ENCODE results near the gene NTM. TPM values are rescaled to one million over a fixed set of nuclear protein-coding genes. Genes with fewer than 3 reads are reported as not detected.

Gene NTM
- total RNA-seq, 1 donor from 2014 or later = 92.1 TPM

DNA sequence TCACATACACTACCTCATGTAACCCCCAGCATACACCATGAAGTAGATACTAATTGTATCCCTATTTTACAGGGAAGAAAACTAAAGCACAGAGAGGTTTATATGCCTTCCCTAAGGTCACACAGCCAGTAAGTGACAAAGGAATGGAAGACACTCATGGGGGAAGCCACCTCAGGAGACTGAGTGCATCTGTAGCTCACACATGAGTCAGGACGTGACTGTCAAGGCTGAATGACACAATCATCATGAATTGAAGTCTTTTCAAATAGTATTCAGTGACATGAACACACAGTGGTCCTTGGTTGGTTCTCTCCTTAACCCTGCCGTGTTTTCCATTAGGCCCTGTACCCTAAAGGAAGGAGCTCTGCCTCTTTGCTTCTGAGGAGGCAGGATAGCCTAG lies 463.0 kb downstream of the NTM start:
- no peak for TF ChIP-seq CTCF (IDR thresholded peaks at IDR 0.05)
- no peaks in the 10 kb centered on the region for H3K9me3 Mint-ChIP-seq (ENCODE audit: low read depth)
- H3K4me1 Mint-ChIP-seq (ENCODE audit: low read depth) = no peaks in the 10 kb centered on the region
- H3K4me3 Mint-ChIP-seq (ENCODE audit: unreplicated experiment) = no peak overlapping the region
- no peaks in the 10 kb centered on the region for H3K36me3 Mint-ChIP-seq (ENCODE audit: low read depth)
- H3K27ac Mint-ChIP-seq (ENCODE audit: unreplicated experiment) = no peak overlapping the region
- peaks cover 37% of the 10 kb centered on the region for H3K27me3 Mint-ChIP-seq (ENCODE audit: low read depth)
- no peak for DNase-seq (ENCODE audit: low spot score)

DNA sequence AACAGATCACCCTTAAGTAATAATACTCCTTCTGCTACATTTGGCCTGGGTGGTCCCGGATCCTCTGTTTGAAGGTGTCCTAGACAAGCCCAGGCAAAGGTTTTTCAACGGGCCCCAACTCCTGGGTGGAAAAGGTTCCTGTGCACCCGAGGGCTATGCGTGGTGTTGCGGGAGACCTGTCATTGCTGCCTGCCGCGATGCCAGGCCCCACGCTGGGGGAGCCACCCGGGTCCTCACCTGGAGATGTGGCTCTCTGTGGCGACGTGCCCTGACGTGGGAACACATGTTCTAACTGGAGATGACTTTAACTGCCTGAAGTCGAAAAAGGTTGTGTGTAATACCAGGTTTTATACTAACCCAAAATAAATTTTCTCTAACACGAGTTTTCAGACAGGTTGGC lies 467.1 kb downstream of the NTM start:
- no peaks in the 10 kb centered on the region for H3K4me1 Mint-ChIP-seq (ENCODE audit: low read depth)

GRCh38 chr11:131838016-131838415 lies 467.6 kb downstream of the NTM start:
- H3K9me3 Mint-ChIP-seq (ENCODE audit: low read depth) = no peaks in the 10 kb centered on the region
- no peak overlapping the region for H3K4me3 Mint-ChIP-seq (ENCODE audit: unreplicated experiment)
- no peak for DNase-seq (ENCODE audit: low spot score)
- no peak overlapping the region for H3K27ac Mint-ChIP-seq (ENCODE audit: unreplicated experiment)
- H3K36me3 Mint-ChIP-seq (ENCODE audit: low read depth) = peaks cover 2% of the 10 kb centered on the region
- H3K27me3 Mint-ChIP-seq (ENCODE audit: low read depth) = peaks cover 25% of the 10 kb centered on the region
- TF ChIP-seq CTCF (IDR thresholded peaks at IDR 0.05) = no peak
- no peaks in the 10 kb centered on the region for H3K4me1 Mint-ChIP-seq (ENCODE audit: low read depth)

More for the DNA sequence above, 467.1 kb downstream of the NTM start:
- Mint-ChIP-seq H3K27me3 (ENCODE audit: low read depth) (peaks cover 26% of the 10 kb centered on the region), H3K4me3 (ENCODE audit: unreplicated experiment) (no peak overlapping the region), H3K36me3 (ENCODE audit: low read depth) (peaks cover 2% of the 10 kb centered on the region), H3K9me3 (ENCODE audit: low read depth) (no peaks in the 10 kb centered on the region), H3K27ac (ENCODE audit: unreplicated experiment) (no peak overlapping the region)
- TF ChIP-seq CTCF (IDR thresholded peaks at IDR 0.05) = no peak
- DNase-seq (ENCODE audit: low spot score) = no peak

DNA sequence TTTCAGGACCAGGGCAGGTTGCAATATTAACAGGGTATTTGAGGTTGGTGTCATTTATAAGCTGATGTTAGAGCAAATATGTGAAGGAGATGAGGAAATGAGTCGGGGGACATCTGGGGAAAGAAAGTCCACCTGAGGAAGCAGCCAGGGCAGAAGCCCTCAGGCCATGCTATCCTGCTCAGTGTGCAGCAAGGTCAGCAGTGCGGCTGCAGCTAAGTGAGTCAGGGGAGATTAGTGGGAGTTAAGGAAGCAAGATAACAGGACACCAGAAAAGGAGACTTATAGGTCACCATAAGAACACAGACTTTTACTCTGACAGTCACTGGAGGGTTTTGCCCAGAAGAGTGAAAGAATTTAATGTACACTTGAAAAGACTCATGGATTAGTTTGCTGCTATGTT lies 468.9 kb downstream of the NTM start:
- TF ChIP-seq CTCF (IDR thresholded peaks at IDR 0.05) = no peak
- no peak overlapping the region for H3K4me3 Mint-ChIP-seq (ENCODE audit: unreplicated experiment)
- H3K36me3 Mint-ChIP-seq (ENCODE audit: low read depth) = peaks cover 2% of the 10 kb centered on the region
- no peak overlapping the region for H3K27ac Mint-ChIP-seq (ENCODE audit: unreplicated experiment)
- no peaks in the 10 kb centered on the region for H3K4me1 Mint-ChIP-seq (ENCODE audit: low read depth)
- H3K27me3 Mint-ChIP-seq (ENCODE audit: low read depth) = peaks cover 17% of the 10 kb centered on the region
- no peaks in the 10 kb centered on the region for H3K9me3 Mint-ChIP-seq (ENCODE audit: low read depth)
- DNase-seq (ENCODE audit: low spot score) = no peak

GRCh38 chr11:131840545-131840944 lies 470.1 kb downstream of the NTM start:
- peaks cover 16% of the 10 kb centered on the region for H3K27me3 Mint-ChIP-seq (ENCODE audit: low read depth)
- no peak for DNase-seq (ENCODE audit: low spot score)
- no peak for TF ChIP-seq CTCF (IDR thresholded peaks at IDR 0.05)
- no peaks in the 10 kb centered on the region for H3K9me3 Mint-ChIP-seq (ENCODE audit: low read depth)
- H3K4me1 Mint-ChIP-seq (ENCODE audit: low read depth) = no peaks in the 10 kb centered on the region
- H3K36me3 Mint-ChIP-seq (ENCODE audit: low read depth) = peaks cover 2% of the 10 kb centered on the region
- H3K27ac Mint-ChIP-seq (ENCODE audit: unreplicated experiment) = no peak overlapping the region
- H3K4me3 Mint-ChIP-seq (ENCODE audit: unreplicated experiment) = no peak overlapping the region
